BE2C (cell line): ENCODE results near the gene RUNX2.

Experiments
- DNase-seq: peaks from one replicate; pipeline ENCODE4 v3.0.0-alpha.2; 2020
- H3K27me3 ChIP-seq: fragments of 250-450 bp; sonication (Bioruptor Pico); 2 replicates; pipeline ENCODE4 v1.5.1; 2020; ENCODE audit warnings: mild to moderate bottlenecking
- H3K36me3 ChIP-seq: fragments of 250-450 bp; sonication (Bioruptor Pico); 2 replicates; pipeline ENCODE4 v1.5.1; 2020; ENCODE audit warnings: mild to moderate bottlenecking
- H3K4me1 ChIP-seq: fragments of 250-450 bp; sonication (Bioruptor Pico); 2 replicates; pipeline ENCODE4 v1.5.1; 2020
- H3K4me3 ChIP-seq: 2 replicates; pipeline ENCODE4 v1.5.1; 2011; ENCODE audit warnings: low read depth, low read length
- H3K9me3 ChIP-seq: fragments of 250-450 bp; sonication (Bioruptor Pico); 2 replicates; pipeline ENCODE4 v1.5.1; 2020
- CTCF ChIP-seq: IDR thresholded peaks from 2 replicates; pipeline ENCODE4 v1.5.1; 2012; ENCODE audit warnings: mild to moderate bottlenecking, low read depth, low read length

Gene RUNX2

GRCh38 chr6:45473121-45473993, 145.2 kb downstream of the RUNX2 start:
- Histone ChIP-seq H3K36me3 (no peaks in the 10 kb centered on the region), H3K9me3 (no peaks in the 10 kb centered on the region), H3K4me3 (no peak overlapping the region), H3K4me1 (no peaks in the 10 kb centered on the region), H3K27me3 (peaks cover 6% of the 10 kb centered on the region)
- TF ChIP-seq CTCF: no peak
- DNase-seq: no peak

GRCh38 chr6:45474376-45474775, 146.2 kb downstream of the RUNX2 start:
- Histone ChIP-seq H3K27me3 (peaks cover 6% of the 10 kb centered on the region), H3K36me3 (no peaks in the 10 kb centered on the region), H3K4me1 (no peaks in the 10 kb centered on the region), H3K4me3 (no peak overlapping the region), H3K9me3 (no peaks in the 10 kb centered on the region)
- DNase-seq: no peak
- no peak for TF ChIP-seq CTCF

GRCh38 chr6:45476341-45476740, 148.2 kb downstream of the RUNX2 start:
- H3K9me3 ChIP-seq: no peaks in the 10 kb centered on the region
- no peak for DNase-seq
- no peak for TF ChIP-seq CTCF
- H3K4me3 ChIP-seq: no peak overlapping the region
- H3K27me3 ChIP-seq: no peaks in the 10 kb centered on the region; the same call in 1 of the 2 replicates
- H3K36me3 ChIP-seq: no peaks in the 10 kb centered on the region
- H3K4me1 ChIP-seq: no peaks in the 10 kb centered on the region

DNA sequence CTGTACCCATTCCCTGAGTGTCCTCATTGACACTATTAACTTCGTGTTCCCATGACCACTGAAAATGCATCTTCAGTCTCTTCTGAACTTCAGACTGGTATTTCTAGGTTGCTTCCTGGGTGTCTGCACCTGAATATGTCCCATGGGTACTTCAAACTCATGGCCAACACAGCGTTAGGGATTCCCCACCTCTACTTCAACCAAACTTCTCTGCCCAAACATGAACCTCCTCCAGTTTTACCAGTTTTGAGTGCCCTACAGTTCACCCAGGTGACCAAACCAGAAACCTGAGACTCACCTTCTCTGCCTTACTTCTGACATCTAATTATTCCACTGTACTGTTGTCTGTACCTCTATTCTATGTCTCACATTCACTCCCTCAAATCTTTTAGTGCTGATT, 149.1 kb downstream of the RUNX2 start:
- Histone ChIP-seq H3K4me1 (no peaks in the 10 kb centered on the region), H3K36me3 (no peaks in the 10 kb centered on the region), H3K9me3 (no peaks in the 10 kb centered on the region), H3K4me3 (no peak overlapping the region), H3K27me3 (no peaks in the 10 kb centered on the region; the same call in 1 of the 2 replicates)
- no peak for TF ChIP-seq CTCF
- no peak for DNase-seq

DNA sequence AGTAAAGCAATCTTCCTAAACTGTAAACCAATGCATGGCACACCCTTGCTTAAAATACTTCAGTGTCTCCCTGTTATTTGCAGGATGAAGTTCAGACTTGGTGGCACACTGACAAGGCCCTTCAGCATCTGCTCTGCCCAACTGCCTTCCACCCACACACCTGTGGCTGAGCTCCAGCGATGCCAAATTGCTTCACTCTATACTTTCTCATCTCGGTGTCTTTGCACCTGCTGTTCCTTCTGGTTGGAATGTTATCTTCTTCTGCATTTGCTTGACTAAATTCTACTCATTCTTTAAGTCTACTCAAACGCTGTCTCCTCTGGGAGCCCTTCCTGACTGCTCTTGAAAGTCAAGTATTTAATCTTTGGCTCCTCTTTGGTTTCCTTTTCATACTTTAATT, 149.7 kb downstream of the RUNX2 start:
- no peaks in the 10 kb centered on the region for H3K36me3 ChIP-seq
- H3K9me3 ChIP-seq: no peaks in the 10 kb centered on the region
- no peak for TF ChIP-seq CTCF
- no peak overlapping the region for H3K4me3 ChIP-seq
- H3K27me3 ChIP-seq: no peaks in the 10 kb centered on the region
- no peak for DNase-seq
- H3K4me1 ChIP-seq: no peaks in the 10 kb centered on the region

DNA sequence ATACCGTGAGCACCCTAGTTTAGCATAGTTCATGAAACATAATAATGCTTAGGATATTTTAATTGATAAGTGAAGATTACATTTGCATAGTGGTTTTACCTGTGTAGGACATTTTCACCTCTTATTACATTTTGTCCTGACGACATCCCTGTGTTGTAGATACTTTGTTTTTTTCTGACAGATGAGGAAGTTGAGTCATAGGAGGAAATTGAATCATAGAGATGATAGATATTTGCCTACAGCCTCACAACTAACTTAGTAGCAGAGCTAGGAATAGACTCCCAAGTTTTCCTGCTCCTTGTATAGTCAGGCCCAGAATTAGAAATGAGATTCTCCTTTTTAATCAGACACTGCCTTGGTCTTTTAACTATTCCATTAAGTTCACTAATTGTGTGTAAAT, 150.1 kb downstream of the RUNX2 start:
- no peak for DNase-seq

More for the DNA sequence above, 150.1 kb downstream of the RUNX2 start:
- Histone ChIP-seq H3K4me1 (no peaks in the 10 kb centered on the region), H3K4me3 (no peak overlapping the region), H3K9me3 (no peaks in the 10 kb centered on the region), H3K36me3 (no peaks in the 10 kb centered on the region), H3K27me3 (no peaks in the 10 kb centered on the region)
- no peak for TF ChIP-seq CTCF
